Activated naive CD8-positive, alpha-beta T cell treated with anti-CD3 and anti-CD28 coated beads, Interleukin-2, amount 50 U/mL, for 24 hours (primary cell): ENCODE results near the gene KATNAL2.
"Not testable (repeated sequence)": the region's sequence is repeated elsewhere in the genome, so short reads cannot be mapped to it uniquely, and the experiment has no call there.

Source experiments
- ATAC-seq: fragments of 150-1000 bp; cut with Tn5 transposase; one replicate; pipeline ENCODE4 v1.10.0; 2021
- DNase-seq: peaks from one replicate; pipeline ENCODE4 v3.0.0; 2021
- H3K27ac Mint-ChIP-seq: one replicate; pipeline ENCODE4 v1.8.0; 2021; ENCODE audit warnings: mild to moderate bottlenecking, mixed read lengths
- H3K27me3 Mint-ChIP-seq: one replicate; pipeline ENCODE4 v1.8.0; 2021; ENCODE audit warnings: mixed read lengths
- H3K36me3 Mint-ChIP-seq: one replicate; pipeline ENCODE4 v1.8.0; 2021; ENCODE audit warnings: low read depth, mixed read lengths
- H3K4me1 Mint-ChIP-seq: one replicate; pipeline ENCODE4 v1.8.0; 2021; ENCODE audit warnings: mixed read lengths
- H3K4me3 Mint-ChIP-seq: one replicate; pipeline ENCODE4 v1.8.0; 2021; ENCODE audit warnings: mild to moderate bottlenecking, moderate library complexity, mixed read lengths
- H3K9me3 Mint-ChIP-seq: one replicate; pipeline ENCODE4 v1.8.0; 2021; ENCODE audit warnings: mixed read lengths

Gene KATNAL2

GRCh38 chr18:46963656-46964578 lies 46.5 kb downstream of the KATNAL2 start:
- not testable (repeated sequence) for H3K27me3 Mint-ChIP-seq, H3K36me3 Mint-ChIP-seq, H3K4me3 Mint-ChIP-seq, H3K4me1 Mint-ChIP-seq, DNase-seq, H3K27ac Mint-ChIP-seq, H3K9me3 Mint-ChIP-seq
- peak; percentile 10 for ATAC-seq

GRCh38 chr18:46964579-46965293 lies 47.3 kb downstream of the KATNAL2 start:
- not testable (repeated sequence) for H3K4me1 Mint-ChIP-seq, H3K27ac Mint-ChIP-seq, H3K9me3 Mint-ChIP-seq, DNase-seq, H3K4me3 Mint-ChIP-seq, H3K36me3 Mint-ChIP-seq, H3K27me3 Mint-ChIP-seq
- ATAC-seq = peak; percentile 20

- not testable (repeated sequence) for DNase-seq, H3K27ac Mint-ChIP-seq, H3K4me3 Mint-ChIP-seq, ATAC-seq, H3K36me3 Mint-ChIP-seq, H3K4me1 Mint-ChIP-seq, H3K27me3 Mint-ChIP-seq, H3K9me3 Mint-ChIP-seq
Measured at GRCh38 chr18:46966266-46966665, 48.9 kb downstream of the KATNAL2 start.

GRCh38 chr18:46969551-46969950 lies 52.1 kb downstream of the KATNAL2 start:
- not testable (repeated sequence) for H3K4me3 Mint-ChIP-seq, ATAC-seq, H3K36me3 Mint-ChIP-seq, H3K27me3 Mint-ChIP-seq, H3K9me3 Mint-ChIP-seq, H3K4me1 Mint-ChIP-seq, DNase-seq, H3K27ac Mint-ChIP-seq

- H3K4me1 Mint-ChIP-seq, H3K36me3 Mint-ChIP-seq, ATAC-seq, DNase-seq, H3K9me3 Mint-ChIP-seq, H3K4me3 Mint-ChIP-seq, H3K27ac Mint-ChIP-seq, H3K27me3 Mint-ChIP-seq: not testable (repeated sequence)
Measured at GRCh38 chr18:47019870-47020269, 102.5 kb downstream of the KATNAL2 start.

GRCh38 chr18:47020757-47021156 lies 103.4 kb downstream of the KATNAL2 start:
- H3K4me3 Mint-ChIP-seq, ATAC-seq, H3K27ac Mint-ChIP-seq, H3K4me1 Mint-ChIP-seq, H3K36me3 Mint-ChIP-seq, H3K27me3 Mint-ChIP-seq, DNase-seq, H3K9me3 Mint-ChIP-seq: not testable (repeated sequence)

- H3K4me1 Mint-ChIP-seq, ATAC-seq, DNase-seq, H3K27ac Mint-ChIP-seq, H3K4me3 Mint-ChIP-seq, H3K36me3 Mint-ChIP-seq, H3K9me3 Mint-ChIP-seq, H3K27me3 Mint-ChIP-seq: not testable (repeated sequence)
Measured at GRCh38 chr18:47022821-47023220, 105.4 kb downstream of the KATNAL2 start.

- H3K27me3 Mint-ChIP-seq, H3K27ac Mint-ChIP-seq, H3K4me3 Mint-ChIP-seq, H3K9me3 Mint-ChIP-seq, H3K4me1 Mint-ChIP-seq, H3K36me3 Mint-ChIP-seq, DNase-seq: not testable (repeated sequence)
- ATAC-seq = peak; percentile 13
Measured at GRCh38 chr18:47023769-47024465, 106.5 kb downstream of the KATNAL2 start.

GRCh38 chr18:47025557-47026174 lies 108.3 kb downstream of the KATNAL2 start:
- H3K36me3 Mint-ChIP-seq, ATAC-seq, H3K27me3 Mint-ChIP-seq, H3K9me3 Mint-ChIP-seq, H3K27ac Mint-ChIP-seq, DNase-seq, H3K4me1 Mint-ChIP-seq, H3K4me3 Mint-ChIP-seq: not testable (repeated sequence)

- not testable (repeated sequence) for H3K27ac Mint-ChIP-seq, DNase-seq, H3K4me1 Mint-ChIP-seq, H3K36me3 Mint-ChIP-seq, H3K9me3 Mint-ChIP-seq, H3K27me3 Mint-ChIP-seq, ATAC-seq, H3K4me3 Mint-ChIP-seq
Measured at GRCh38 chr18:47028738-47029137, 111.3 kb downstream of the KATNAL2 start.

- H3K36me3 Mint-ChIP-seq, H3K9me3 Mint-ChIP-seq, H3K27ac Mint-ChIP-seq, H3K4me3 Mint-ChIP-seq, H3K27me3 Mint-ChIP-seq, H3K4me1 Mint-ChIP-seq, DNase-seq: not testable (repeated sequence)
- ATAC-seq = peak; percentile 22
Measured at GRCh38 chr18:47029684-47030353, 112.4 kb downstream of the KATNAL2 start.

GRCh38 chr18:47030887-47031286 lies 113.5 kb downstream of the KATNAL2 start:
- H3K36me3 Mint-ChIP-seq, H3K4me1 Mint-ChIP-seq, H3K4me3 Mint-ChIP-seq, DNase-seq, H3K27me3 Mint-ChIP-seq, H3K27ac Mint-ChIP-seq, ATAC-seq, H3K9me3 Mint-ChIP-seq: not testable (repeated sequence)

GRCh38 chr18:47032945-47033344 lies 115.5 kb downstream of the KATNAL2 start:
- Mint-ChIP-seq H3K36me3 (no peaks in the 10 kb centered on the region), H3K4me1 (no peaks in the 10 kb centered on the region), H3K9me3 (peaks cover 9% of the 10 kb centered on the region), H3K4me3 (no peak overlapping the region), H3K27me3 (no peaks in the 10 kb centered on the region), H3K27ac (no peak overlapping the region)
- no peak for ATAC-seq
- no peak for DNase-seq

GRCh38 chr18:47034591-47034990 lies 117.2 kb downstream of the KATNAL2 start:
- H3K36me3 Mint-ChIP-seq, H3K27me3 Mint-ChIP-seq, H3K27ac Mint-ChIP-seq, ATAC-seq, DNase-seq, H3K4me1 Mint-ChIP-seq, H3K4me3 Mint-ChIP-seq, H3K9me3 Mint-ChIP-seq: not testable (repeated sequence)
